ENCODE measurements around the gene LPCAT1.

Gene LPCAT1

GRCh38 chr5:1497242-1497777 is 26.4 kb downstream of the LPCAT1 start:
- H3K9me2 ChIP-seq (replicated peaks; ENCODE audit: control insufficient read depth, low read length): no peaks in the 10 kb centered on the region
- H4K20me1 ChIP-seq (ENCODE audit: control insufficient read depth, insufficient read depth, low read depth, low read length): peaks cover 5% of the 10 kb centered on the region
- no peaks in the 10 kb centered on the region for H3K9me3 ChIP-seq (ENCODE audit: control insufficient read depth, insufficient read depth, low read length)
- H3K36me3 ChIP-seq (ENCODE audit: control insufficient read depth, low read length): peaks cover 79% of the 10 kb centered on the region
- H3K4me1 ChIP-seq (ENCODE audit: control insufficient read depth, low read length): peaks cover 69% of the 10 kb centered on the region
- peaks cover 5% of the 10 kb centered on the region; the same call in 1 of the 2 replicates for H3F3A ChIP-seq (ENCODE audit: control insufficient read depth, insufficient read depth)
- TF ChIP-seq EZH2phosphoT487 (IDR thresholded peaks at IDR 0.05; ENCODE audit: borderline replicate concordance, low read length) (no peak), CTCF (IDR thresholded peaks at IDR 0.05; ENCODE audit: low read depth, low read length, poor library complexity, severe bottlenecking) (no peak)
- H3K79me2 ChIP-seq (ENCODE audit: control insufficient read depth, low read length): peaks cover 80% of the 10 kb centered on the region
- H3K27ac ChIP-seq (ENCODE audit: low read depth, low read length): peak overlapping the region; percentile 96
- H3K4me2 ChIP-seq (ENCODE audit: low read length): peak overlapping the region; percentile 89
- H3K27me3 ChIP-seq (ENCODE audit: control insufficient read depth, low read length): no peaks in the 10 kb centered on the region
- H3K4me3 ChIP-seq (ENCODE audit: low read length): peak overlapping the region; percentile 5; the same call in 1 of the 2 replicates

- peak overlapping the region; percentile 89 for H3K4me2 ChIP-seq (ENCODE audit: low read length)
Observed at GRCh38 chr5:1495525-1495897, 28.2 kb downstream of the LPCAT1 start.

GRCh38 chr5:1494780-1495524 is 28.8 kb downstream of the LPCAT1 start:
- Histone ChIP-seq H3K79me2 (ENCODE audit: control insufficient read depth, low read length) (peaks cover 61% of the 10 kb centered on the region), H3K4me3 (ENCODE audit: low read length) (peak overlapping the region; percentile 66), H3K27me3 (ENCODE audit: control insufficient read depth, low read length) (no peaks in the 10 kb centered on the region), H3K9me2 (replicated peaks; ENCODE audit: control insufficient read depth, low read length) (no peaks in the 10 kb centered on the region), H4K20me1 (ENCODE audit: control insufficient read depth, insufficient read depth, low read depth, low read length) (no peaks in the 10 kb centered on the region), H3F3A (ENCODE audit: control insufficient read depth, insufficient read depth) (peaks cover 5% of the 10 kb centered on the region; the same call in 1 of the 2 replicates), H3K4me1 (ENCODE audit: control insufficient read depth, low read length) (peaks cover 60% of the 10 kb centered on the region), H3K27ac (ENCODE audit: low read depth, low read length) (peak overlapping the region; percentile 96), H3K36me3 (ENCODE audit: control insufficient read depth, low read length) (peaks cover 82% of the 10 kb centered on the region), H3K4me2 (ENCODE audit: low read length) (peak overlapping the region; percentile 89), H3K9me3 (ENCODE audit: control insufficient read depth, insufficient read depth, low read length) (no peaks in the 10 kb centered on the region)
- TF ChIP-seq CTCF (IDR thresholded peaks at IDR 0.05; ENCODE audit: low read depth, low read length, poor library complexity, severe bottlenecking) (peak; percentile 48), EZH2phosphoT487 (IDR thresholded peaks at IDR 0.05; ENCODE audit: borderline replicate concordance, low read length) (no peak)

More at GRCh38 chr5:1495525-1495897, 28.2 kb downstream of the LPCAT1 start:
- Histone ChIP-seq H3K9me2 (replicated peaks; ENCODE audit: control insufficient read depth, low read length) (no peaks in the 10 kb centered on the region), H3K9me3 (ENCODE audit: control insufficient read depth, insufficient read depth, low read length) (no peaks in the 10 kb centered on the region), H3K27me3 (ENCODE audit: control insufficient read depth, low read length) (no peaks in the 10 kb centered on the region), H3K4me1 (ENCODE audit: control insufficient read depth, low read length) (peaks cover 60% of the 10 kb centered on the region), H3K36me3 (ENCODE audit: control insufficient read depth, low read length) (peaks cover 82% of the 10 kb centered on the region), H4K20me1 (ENCODE audit: control insufficient read depth, insufficient read depth, low read depth, low read length) (no peaks in the 10 kb centered on the region), H3F3A (ENCODE audit: control insufficient read depth, insufficient read depth) (peaks cover 5% of the 10 kb centered on the region; the same call in 1 of the 2 replicates), H3K4me3 (ENCODE audit: low read length) (peak overlapping the region; percentile 66), H3K27ac (ENCODE audit: low read depth, low read length) (peak overlapping the region; percentile 96), H3K79me2 (ENCODE audit: control insufficient read depth, low read length) (peaks cover 63% of the 10 kb centered on the region)
- no peak for TF ChIP-seq CTCF (IDR thresholded peaks at IDR 0.05; ENCODE audit: low read depth, low read length, poor library complexity, severe bottlenecking)
- no peak for TF ChIP-seq EZH2phosphoT487 (IDR thresholded peaks at IDR 0.05; ENCODE audit: borderline replicate concordance, low read length)
